ENCODE results near the gene FUOM.
"Not testable (repeated sequence)": the region's sequence is repeated elsewhere in the genome, so short reads cannot be mapped to it uniquely, and the experiment has no call there.

The FUOM gene

DNA sequence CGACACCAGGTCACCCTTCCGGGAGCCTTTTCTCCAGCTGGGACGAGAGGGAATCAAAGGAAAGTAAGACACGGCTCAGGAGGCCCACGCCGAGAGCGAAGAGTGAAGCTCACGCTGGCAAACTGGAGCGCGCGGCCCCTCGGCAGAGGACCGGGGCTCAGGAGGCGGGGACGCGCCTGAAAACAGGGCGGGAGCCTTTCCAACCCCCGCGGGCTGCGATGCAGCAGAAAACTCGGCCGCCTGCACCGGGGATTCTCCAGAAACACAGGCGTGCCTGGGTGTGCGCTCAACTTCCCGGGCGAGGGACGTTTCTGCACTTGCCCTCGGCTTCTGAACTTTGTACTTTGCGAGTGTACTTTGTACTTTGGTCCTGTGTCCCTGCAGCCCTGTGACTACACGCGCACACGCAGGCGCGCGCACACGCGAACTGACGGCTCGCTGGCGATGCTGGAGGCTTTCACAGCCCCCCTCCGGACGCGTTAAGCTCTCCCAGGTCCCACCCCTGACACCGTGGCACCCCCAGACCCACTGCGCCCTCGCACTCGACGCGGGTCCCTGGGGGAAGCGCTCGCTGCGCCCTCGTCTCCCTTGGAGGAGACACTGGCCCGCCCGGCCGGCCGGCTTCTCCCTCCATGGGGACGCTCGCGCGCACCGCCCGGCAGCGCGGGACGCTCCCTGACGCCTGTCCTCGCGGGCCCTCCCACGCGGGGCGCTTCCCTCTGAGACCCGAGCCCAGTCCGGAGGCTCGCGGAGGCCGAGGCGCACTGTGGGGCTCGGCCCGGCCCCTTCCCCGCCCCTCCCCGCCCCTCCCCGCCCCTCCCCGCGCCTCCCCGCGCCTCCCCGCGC, 20.7 kb upstream of the FUOM start:
- TF ChIP-seq L3MBTL2 (conservative IDR thresholded peaks at IDR 0.05) (peak; percentile 53), SP1 (IDR thresholded peaks at IDR 0.05) (peak; percentile 44; the same call in 1 of the 2 replicates), ELF4 (IDR thresholded peaks at IDR 0.05) (no peak), NFRKB (IDR thresholded peaks at IDR 0.05) (no peak), LEF1 (IDR thresholded peaks at IDR 0.05; ENCODE audit: borderline replicate concordance) (no peak)
- POLR2A ChIA-PET: interaction anchor here (0.5 to 2.1 kb wide), 6 partner anchors 13 to 216 kb away, joined by 3 to 8 read pairs (median 4); partner anchors contain the start of gene MTG1
- CTCF ChIA-PET: no interaction called here
- DNase-seq (ENCODE audit: extremely low spot score): peak; percentile 64

DNA sequence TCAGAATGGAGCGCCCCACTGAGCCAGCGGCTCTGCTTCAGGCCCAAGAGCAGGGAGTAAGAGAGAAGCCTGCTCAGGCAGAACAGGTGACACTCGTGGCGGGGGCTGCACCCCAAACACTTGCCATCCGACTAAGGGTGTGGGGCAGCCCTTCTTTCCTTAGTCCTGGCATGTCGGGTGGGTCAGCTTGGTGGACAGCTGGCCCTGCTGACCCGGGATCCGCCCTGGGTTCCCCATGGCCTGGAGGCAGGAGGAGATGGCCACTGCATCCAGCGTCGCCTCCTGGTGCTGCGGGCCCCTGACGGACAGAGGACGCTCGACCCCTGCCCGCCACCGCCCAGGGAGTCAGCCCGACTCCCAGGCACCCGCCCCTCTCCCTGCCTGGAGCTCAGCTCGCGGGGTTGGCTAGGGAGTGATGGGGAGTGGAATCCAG, 20.0 kb upstream of the FUOM start:
- no peak for DNase-seq (ENCODE audit: extremely low spot score)
- POLR2A ChIA-PET: interaction anchor here (0.8 to 1.4 kb wide), 4 partner anchors 15 to 50 kb away, joined by 3 to 5 read pairs (median 4); partner anchors contain the start of gene FUOM
- TF ChIP-seq HDGF (IDR thresholded peaks at IDR 0.05; ENCODE audit: borderline replicate concordance): no peak
- no peak for TF ChIP-seq FOXA1 (IDR thresholded peaks at IDR 0.05)
- no peak for TF ChIP-seq ELF4 (IDR thresholded peaks at IDR 0.05)
- TF ChIP-seq NFRKB (IDR thresholded peaks at IDR 0.05): no peak
- TF ChIP-seq FOXM1 (IDR thresholded peaks at IDR 0.05; ENCODE audit: borderline replicate concordance): no peak
- TF ChIP-seq TARDBP (IDR thresholded peaks at IDR 0.05): no peak
- TF ChIP-seq ARNT (IDR thresholded peaks at IDR 0.05): no peak
- TF ChIP-seq SUZ12 (IDR thresholded peaks at IDR 0.05): no peak
- no peak for TF ChIP-seq L3MBTL2 (conservative IDR thresholded peaks at IDR 0.05)
- TF ChIP-seq SP1 (IDR thresholded peaks at IDR 0.05): no peak
- TF ChIP-seq, protein P1, sequence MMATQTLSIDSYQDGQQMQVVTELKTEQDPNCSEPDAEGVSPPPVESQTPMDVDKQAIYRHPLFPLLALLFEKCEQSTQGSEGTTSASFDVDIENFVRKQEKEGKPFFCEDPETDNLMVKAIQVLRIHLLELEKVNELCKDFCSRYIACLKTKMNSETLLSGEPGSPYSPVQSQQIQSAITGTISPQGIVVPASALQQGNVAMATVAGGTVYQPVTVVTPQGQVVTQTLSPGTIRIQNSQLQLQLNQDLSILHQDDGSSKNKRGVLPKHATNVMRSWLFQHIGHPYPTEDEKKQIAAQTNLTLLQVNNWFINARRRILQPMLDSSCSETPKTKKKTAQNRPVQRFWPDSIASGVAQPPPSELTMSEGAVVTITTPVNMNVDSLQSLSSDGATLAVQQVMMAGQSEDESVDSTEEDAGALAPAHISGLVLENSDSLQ (IDR thresholded peaks at IDR 0.05): no peak
- TF ChIP-seq ZNF384 (IDR thresholded peaks at IDR 0.05): no peak
- no peak for TF ChIP-seq LEF1 (IDR thresholded peaks at IDR 0.05; ENCODE audit: borderline replicate concordance)
- TF ChIP-seq CTBP1 (IDR thresholded peaks at IDR 0.05; ENCODE audit: borderline replicate concordance): no peak
- TF ChIP-seq BHLHE40 (IDR thresholded peaks at IDR 0.05; ENCODE audit: borderline replicate concordance): no peak
- TF ChIP-seq FOXK2 (IDR thresholded peaks at IDR 0.05): no peak
- CTCF ChIA-PET: no interaction called here

DNA sequence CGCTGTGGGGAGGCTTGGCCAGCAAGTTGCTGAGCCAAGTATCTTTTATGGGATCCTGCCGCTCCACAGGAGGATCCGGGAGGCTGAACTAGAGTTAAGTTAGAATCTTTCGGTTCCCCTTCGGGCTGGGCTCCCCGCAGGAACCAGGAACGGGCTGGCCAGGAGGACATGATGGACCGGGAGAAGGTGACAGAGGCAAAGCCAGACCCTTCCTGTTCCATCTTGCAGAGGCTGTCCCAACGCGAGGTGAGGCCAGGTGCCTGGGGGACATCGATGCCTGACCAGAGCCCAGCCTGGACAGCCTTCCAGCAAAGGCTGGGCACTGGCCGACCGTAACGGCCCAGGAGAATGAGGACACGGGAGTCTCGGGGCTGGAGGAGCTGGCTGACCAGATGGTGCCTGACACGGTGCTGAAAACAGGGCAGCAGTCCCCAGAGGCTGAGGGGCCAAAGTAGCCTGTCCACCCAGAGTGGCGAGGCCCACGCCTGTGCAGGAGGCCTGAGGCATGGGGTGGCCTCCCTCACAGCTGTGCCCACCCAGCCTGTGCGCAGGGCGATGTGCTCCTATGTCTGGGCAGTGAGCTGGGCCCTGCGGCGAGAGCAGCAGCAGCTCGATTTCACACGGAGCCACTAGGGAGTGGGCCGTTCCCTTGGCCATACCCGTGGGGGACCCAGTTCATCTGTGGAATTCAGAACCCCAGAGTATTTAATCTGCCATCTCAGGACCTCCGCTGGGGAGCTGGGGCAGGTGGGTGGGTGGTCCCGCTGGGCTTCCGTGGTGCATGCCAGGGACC, 19.4 kb upstream of the FUOM start:
- CTCF ChIA-PET: no interaction called here
- POLR2A ChIA-PET: interaction anchor here (0.7 to 1.4 kb wide), 6 partner anchors 10 to 53 kb away, joined by 3 to 5 read pairs (median 4); partner anchors contain the start of gene FUOM
- no peak for TF ChIP-seq CTBP1 (IDR thresholded peaks at IDR 0.05; ENCODE audit: borderline replicate concordance)
- DNase-seq (ENCODE audit: extremely low spot score): no peak

DNA sequence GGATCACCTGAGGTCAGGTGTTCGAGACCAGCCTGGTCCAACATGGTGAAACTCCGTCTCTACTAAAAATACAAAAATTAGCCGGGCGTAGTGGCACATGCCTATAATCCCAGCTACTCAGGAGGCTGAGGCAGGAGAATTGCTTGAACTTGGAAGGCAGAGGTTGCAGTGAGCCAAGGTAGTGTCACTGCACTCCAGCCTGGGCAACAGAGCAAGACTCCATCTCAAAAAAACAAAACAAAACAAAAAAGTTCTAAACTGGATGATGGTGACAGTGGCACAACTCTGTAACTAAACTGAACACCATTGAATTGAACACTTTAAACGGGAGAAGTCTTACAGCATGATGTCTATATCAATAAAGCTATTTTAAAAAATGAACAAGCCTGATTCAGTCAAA, 18.4 kb upstream of the FUOM start:
- CTCF ChIA-PET; DNase-seq (ENCODE audit: extremely low spot score): not testable (repeated sequence)
- POLR2A ChIA-PET: interaction anchor here (1.1 kb wide), 1 partner anchor 11 kb away, joined by 3 read pairs; no protein-coding TSS in a partner anchor

DNA sequence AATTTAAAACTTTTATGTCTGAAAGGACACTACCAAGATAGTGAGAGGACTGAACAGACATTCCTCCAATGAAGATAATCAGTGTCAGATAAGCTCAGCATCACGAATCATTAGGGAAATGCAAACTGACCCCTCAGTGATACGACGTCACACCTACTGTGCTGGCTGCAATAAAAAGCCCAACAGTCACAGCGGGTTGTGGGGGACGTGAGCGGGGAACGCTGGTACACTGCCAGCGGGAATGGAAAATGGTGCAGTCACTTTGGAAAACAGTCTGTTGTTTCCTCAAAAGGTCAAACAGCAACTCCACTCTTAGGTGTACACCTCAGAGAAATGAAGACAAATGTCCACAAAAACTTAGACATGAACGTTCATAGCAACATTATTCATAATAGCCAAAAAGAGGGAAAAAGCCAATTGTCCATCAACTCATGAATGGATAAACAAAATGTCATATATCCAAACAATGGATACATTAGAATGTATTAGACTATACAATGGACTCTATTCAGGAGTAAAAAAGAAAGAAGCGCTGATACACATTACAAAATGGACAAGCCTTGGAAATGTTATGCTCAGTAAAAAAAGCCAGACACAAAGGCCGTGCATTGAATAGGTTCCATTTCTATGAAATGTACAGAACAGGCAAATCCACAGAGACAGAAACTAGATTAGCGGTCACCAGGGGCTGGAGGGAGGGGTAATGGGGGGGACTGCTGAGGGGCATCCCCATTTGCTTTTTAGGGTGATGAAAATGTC, 17.7 kb upstream of the FUOM start:
- POLR2A ChIA-PET: interaction anchor here (1.1 to 1.2 kb wide), 2 partner anchors 11 to 51 kb away, joined by 3 read pairs; no protein-coding TSS in a partner anchor
- TF ChIP-seq FOXK2 (IDR thresholded peaks at IDR 0.05) (no peak), TARDBP (IDR thresholded peaks at IDR 0.05) (no peak), CTBP1 (IDR thresholded peaks at IDR 0.05; ENCODE audit: borderline replicate concordance) (peak; percentile 88; the same call in 1 of the 2 replicates), ZNF384 (IDR thresholded peaks at IDR 0.05) (no peak), ARNT (IDR thresholded peaks at IDR 0.05) (0 out of 2 replicates have a peak, but pooled peaks have one; percentile 28), FOXA1 (IDR thresholded peaks at IDR 0.05) (no peak), SUZ12 (IDR thresholded peaks at IDR 0.05) (no peak), L3MBTL2 (conservative IDR thresholded peaks at IDR 0.05) (0 out of 2 replicates have a peak, but pooled peaks have one; percentile 13)
- peak; percentile 62 for DNase-seq (ENCODE audit: extremely low spot score)
- CTCF ChIA-PET: interaction anchor here (0.9 kb wide), 1 partner anchor 18 kb away, joined by 4 read pairs; the partner anchor contains the start of gene FUOM

DNA sequence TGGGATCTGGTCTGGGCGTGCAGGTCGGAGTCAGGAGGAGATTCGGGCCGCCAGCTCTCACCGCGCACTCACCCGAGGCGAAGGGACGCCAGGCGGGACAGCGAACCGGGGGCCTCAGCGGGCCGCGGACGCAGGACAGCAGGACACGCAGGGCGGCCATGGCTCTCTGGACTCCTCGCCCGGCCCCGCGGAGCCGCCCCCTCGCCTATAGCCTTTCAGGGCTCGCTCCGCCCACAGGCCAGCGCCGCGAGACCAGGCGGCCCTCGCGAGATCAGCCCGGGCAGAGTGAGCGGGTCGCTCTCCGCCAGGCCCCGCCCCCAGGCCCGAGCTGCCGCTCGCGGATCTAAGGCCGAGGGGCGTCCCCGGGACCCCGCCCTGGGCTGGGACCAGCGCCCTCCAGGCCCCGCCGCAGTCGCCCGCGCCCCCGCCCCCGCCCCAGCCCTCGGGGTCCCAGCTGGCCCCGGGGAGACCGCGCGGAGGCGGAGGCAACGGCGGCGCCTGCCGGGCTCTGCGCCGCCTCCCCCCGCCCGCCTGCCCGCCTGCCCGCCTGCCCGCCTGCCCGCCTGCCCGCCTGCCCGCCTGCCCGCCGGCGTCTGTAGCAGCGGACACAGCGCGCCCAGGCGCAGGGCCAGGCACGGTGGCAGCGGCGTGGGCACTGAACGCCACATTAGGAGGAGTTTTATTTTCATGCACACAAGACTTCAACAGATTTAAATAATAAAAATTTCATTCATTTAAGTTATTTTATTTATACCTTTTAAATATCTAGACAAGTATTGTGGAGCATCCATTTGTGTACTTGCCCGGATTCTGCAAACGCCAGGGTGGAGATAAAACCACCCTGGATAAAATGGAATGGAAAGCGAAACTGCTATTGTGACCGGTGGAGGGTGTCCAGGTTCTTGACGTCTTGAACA, 15.6 kb upstream of the FUOM start, which contains the start of gene ECHS1:
ECHS1 (minus strand) TSS at position 181 of the 917 bp plus-strand sequence; CDS start at position 160, 21 bp downstream.
- POLR2A ChIA-PET: interaction anchor here (0.8 to 1.6 kb wide), 10 partner anchors 9 to 46 kb away, joined by 3 to 23 read pairs (median 4); partner anchors contain the start of genes FUOM and PRAP1
- CTCF ChIA-PET: no interaction called here
- TF ChIP-seq NFRKB (IDR thresholded peaks at IDR 0.05) (no peak), SP1 (IDR thresholded peaks at IDR 0.05) (peak; percentile 43; the same call in 1 of the 2 replicates)
- DNase-seq (ENCODE audit: extremely low spot score): peak; percentile 100
